H54 (cell line): ENCODE results near the gene LRRC75B.
"Not testable (repeated sequence)": the region's sequence is repeated elsewhere in the genome, so short reads cannot be mapped to it uniquely, and the experiment has no call there.

Experiments
- DNase-seq: peaks from one replicate; pipeline ENCODE4 v3.0.0; 2011; ENCODE audit warnings: low spot score, mixed read lengths; ENCODE audit not compliant: insufficient read length
- FAIRE-seq: peaks from 3 replicates; lab custom pipeline; 2011; peaks lifted over from hg19 to GRCh38; lab: Jason Lieb, UNC
- POLR2A ChIP-seq: IDR thresholded peaks from 2 replicates; pipeline ENCODE4 v1.6.1; 2011; ENCODE audit warnings: low read depth, mild to moderate bottlenecking, low read length

Gene LRRC75B

DNA sequence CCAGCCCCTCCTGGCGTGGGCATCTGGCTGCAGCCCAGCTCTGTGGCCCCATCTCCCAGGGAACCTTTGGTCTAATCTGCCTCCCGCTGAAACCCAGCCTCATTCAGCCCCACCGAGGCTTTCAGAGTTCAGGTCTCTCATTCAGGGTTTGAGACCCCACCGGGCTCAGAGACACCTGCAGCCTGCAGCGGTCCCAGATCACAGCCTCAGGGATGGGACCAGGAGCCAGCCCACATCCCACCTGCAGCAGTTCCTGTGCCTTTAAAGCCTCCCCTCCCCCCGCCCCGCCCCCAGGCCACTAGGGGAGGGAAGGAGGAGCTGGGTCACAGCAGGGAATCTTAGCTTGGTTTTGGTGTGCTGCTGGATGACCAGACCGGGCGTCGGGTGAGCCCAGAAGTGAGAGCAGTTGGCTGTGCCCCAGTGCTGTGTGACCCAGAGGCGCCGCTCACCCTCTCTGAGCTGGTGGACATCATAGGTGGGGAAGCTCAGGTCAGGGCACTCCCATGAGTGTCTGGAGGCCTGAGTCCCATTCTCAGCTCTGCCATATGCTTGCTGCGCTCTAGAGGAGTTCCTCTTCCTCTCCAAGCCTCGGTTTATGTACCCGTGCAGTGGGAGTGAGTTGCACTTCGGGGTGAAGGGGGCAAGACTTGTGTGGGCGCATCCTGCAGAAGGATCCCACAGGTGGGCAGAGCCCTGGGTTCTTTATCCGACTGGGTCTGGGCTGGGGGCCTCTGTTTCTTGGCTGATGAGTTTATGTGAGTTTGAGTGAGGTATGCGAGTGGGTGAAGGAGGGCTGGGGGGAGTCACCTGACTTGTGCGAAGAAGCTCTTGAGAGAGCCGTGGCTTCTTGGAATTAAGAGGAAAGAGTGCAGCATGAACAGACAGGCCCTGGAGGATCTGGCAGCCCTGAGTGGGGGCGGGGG, 10.2 kb upstream of the LRRC75B start, which contains the start of gene GGT1:
GGT1 (plus strand) TSS at position 347 of the 923 bp plus-strand sequence. CDS start 7,889 bp downstream, outside the sequence.
- FAIRE-seq, DNase-seq: not testable (repeated sequence)

DNA sequence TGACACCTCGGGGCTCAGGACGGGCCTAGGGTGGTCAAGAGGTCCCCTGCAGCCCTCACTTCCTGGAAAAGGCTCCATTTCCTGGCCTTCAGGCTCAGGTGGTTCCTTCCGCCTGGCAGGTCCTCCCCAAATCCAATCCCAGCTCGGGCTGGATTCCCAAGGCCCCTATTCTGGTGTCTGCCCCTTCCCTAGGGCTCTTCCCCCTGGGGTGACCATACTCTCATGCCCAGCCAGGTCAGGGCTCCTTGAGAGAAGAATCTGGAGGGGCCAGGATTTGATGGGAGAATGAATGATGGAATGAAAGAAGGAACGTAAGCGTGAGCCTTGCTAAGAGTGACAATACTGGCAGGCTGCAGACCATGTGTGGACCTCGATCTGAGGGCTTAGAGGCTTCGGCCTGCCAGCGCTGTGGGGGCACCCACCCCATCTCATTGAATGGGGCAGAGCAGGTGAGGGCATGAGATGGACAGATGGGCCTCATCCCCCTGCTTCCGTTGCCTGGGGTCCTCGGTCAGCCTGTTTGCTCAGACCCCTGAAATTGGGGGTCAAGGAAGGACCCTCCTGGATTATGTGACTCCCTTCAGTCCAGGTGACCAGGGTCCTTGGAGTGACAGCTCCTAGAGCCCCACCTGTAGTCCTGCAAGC, 9.4 kb upstream of the LRRC75B start:
- FAIRE-seq: not testable (repeated sequence)

GRCh38 chr22:24601217-24602104, 8.6 kb upstream of the LRRC75B start:
- FAIRE-seq (no peak), DNase-seq (no peak)
- TF ChIP-seq POLR2A: no peak

More for the DNA sequence above, 9.4 kb upstream of the LRRC75B start:
- DNase-seq: not testable (repeated sequence)

DNA sequence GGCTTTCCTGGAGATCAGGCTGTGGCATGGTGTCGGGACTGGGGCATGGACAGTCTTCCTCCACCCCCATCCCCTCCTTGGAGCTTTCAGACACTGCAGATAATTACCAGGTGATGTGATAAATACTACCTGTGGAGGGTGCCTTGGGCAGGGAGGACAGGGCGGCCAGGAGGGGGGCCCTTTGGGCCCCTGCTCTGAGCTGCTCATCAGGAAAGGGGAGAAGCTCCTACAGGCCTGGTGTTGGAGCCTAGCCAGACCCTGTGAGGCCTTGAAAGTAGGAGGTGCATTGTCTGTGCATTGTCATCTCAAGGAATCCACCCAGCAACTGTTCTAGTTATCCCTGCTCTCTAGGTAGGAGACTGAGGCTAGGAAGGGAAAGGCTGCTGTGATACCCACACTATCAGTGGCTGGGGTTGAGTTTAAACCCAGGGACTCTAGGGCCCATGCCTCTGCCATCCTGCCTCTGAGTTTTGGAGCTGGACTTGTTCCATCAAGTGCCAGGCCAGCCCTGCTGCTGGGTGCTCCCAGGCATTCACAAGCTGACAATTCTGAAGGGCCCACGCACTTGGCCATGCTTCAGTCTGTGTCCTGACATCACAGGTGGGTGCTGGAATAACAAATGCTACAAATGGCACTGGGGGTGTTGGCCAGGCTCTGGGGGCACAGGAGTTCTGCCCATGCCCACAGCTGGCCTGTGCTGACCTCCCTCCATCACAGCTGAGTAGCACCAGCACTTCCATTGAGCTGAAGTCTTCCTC, 7.3 kb upstream of the LRRC75B start:
- not testable (repeated sequence) for FAIRE-seq, DNase-seq

DNA sequence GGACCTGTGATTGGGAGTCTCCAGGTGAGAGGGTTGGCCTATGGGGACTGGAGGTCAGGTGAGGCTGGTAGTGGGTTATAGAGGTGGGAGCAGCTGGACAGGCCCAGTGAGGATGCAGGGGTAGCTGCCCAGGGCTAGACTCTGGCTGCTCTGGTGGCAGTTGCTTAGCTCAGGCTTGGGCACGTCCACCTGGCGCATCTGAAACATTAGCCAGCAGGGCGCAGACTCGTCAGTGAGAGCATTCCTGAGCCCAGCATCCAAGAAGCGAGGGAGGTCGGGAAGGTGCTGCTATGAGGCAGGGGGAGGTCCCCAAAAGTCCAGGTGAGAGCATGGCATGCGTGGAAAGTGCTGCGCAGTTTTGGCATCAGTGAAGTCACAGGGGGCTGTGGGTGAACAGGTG, 6.6 kb upstream of the LRRC75B start:
- FAIRE-seq (no peak), DNase-seq (no peak)
- TF ChIP-seq POLR2A: no peak

DNA sequence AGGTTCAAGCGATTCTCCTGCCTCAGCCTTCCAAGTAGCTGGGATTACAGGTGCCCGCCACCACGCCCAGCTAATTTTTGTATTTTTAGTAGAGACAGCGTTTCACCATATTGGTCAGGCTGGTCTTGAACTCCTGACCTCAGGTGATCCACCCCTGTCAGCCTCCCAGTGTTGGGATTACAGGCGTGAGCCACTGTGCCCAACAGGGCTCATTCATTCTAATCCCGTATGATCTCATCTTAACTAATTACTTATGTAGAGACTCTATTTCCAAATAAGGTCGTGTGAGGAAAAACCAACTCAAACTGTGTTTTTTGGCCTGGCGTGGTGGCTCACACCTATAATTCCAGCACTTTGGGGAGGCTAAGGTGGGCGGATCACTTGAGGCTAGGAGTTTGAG, 4.2 kb upstream of the LRRC75B start:
- DNase-seq, FAIRE-seq: not testable (repeated sequence)

GRCh38 chr22:24595863-24596262, 3.0 kb upstream of the LRRC75B start:
- no peak for FAIRE-seq
- DNase-seq: no peak

DNA sequence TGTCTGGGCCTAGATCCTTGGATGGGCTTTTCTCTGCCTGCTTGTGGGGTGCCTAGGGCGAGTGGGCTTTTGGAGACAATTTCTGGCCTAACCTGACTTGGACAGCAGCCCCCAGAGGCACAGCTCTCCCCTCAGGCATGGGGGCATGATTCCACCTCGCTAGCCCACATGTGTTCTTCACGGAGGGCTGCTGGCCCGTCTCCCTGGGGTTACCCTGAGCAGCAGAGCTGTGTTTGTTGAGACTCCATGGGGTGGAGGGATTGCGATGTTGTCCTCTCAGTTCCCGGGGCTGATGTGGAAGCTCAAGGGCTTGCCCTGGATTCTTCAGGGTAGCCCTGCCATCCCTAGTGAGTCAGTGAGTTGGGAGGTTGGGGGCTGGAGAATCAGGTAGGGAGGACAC, 2.4 kb upstream of the LRRC75B start:
- TF ChIP-seq POLR2A: no peak
- DNase-seq (no peak), FAIRE-seq (no peak)

More at GRCh38 chr22:24595863-24596262, 3.0 kb upstream of the LRRC75B start:
- TF ChIP-seq POLR2A: no peak

GRCh38 chr22:24594569-24595120, 1.8 kb upstream of the LRRC75B start:
- TF ChIP-seq POLR2A: no peak
- DNase-seq: no peak
- FAIRE-seq: no peak

- TF ChIP-seq POLR2A: no peak
- DNase-seq (no peak), FAIRE-seq (no peak)
Measured at GRCh38 chr22:24593836-24594568, 1.1 kb upstream of the LRRC75B start.

- DNase-seq, FAIRE-seq: not testable (repeated sequence)
Measured at GRCh38 chr22:24593559-24593835, 624 bp upstream of the LRRC75B start.

GRCh38 chr22:24592058-24592850, 619 bp downstream of the LRRC75B start:
- FAIRE-seq: no peak
- TF ChIP-seq POLR2A: no peak

More at GRCh38 chr22:24592058-24592850, 619 bp downstream of the LRRC75B start:
- DNase-seq: no peak
